SK-N-SH (cell line): ENCODE results near the gene MISFA. TPM values are rescaled to one million over a fixed set of nuclear protein-coding genes. Genes with fewer than 3 reads are reported as not detected.

Source experiments
- CTCF ChIA-PET: fragments of 300-600, 350-600 bp; formaldehyde crosslinking; extraction: SDS; loops from one replicate; lab custom pipeline; 2021; lab: Yijun Ruan, JAX
- POLR2A ChIA-PET: fragments of 350-600 bp; sonication (Branson Sonifier 250); formaldehyde crosslinking; extraction: SDS; loops from one replicate; lab custom pipeline; 2020; ENCODE audit warnings: antibody characterized with exemption, inconsistent platforms; lab: Yijun Ruan, JAX
- DNase-seq: peaks from one replicate; pipeline ENCODE4 v3.0.0; 2012
- H2AFZ ChIP-seq: fragments of 200-600 bp; sonication (generic); 2 replicates; pipeline ENCODE4 v1.8.1; 2016; ENCODE audit warnings: antibody characterized with exemption, mild to moderate bottlenecking, low read depth
- H3F3A ChIP-seq: fragments of 200-600 bp; sonication (generic); replicated peaks from 2 replicates; pipeline ENCODE3; 2016; ENCODE audit warnings: antibody characterized with exemption, mild to moderate bottlenecking; ENCODE audit not compliant: insufficient read depth
- H3K27ac ChIP-seq, 2 experiments: fragments of 200-500 bp in 1 of 2; fragments of 200-600 bp in 1 of 2; sonication (Bioruptor generic) in 1 of 2; sonication (generic), shearing (Covaris generic) in 1 of 2; 2 replicates each; pipeline versions ENCODE4 v1.5.1 to v1.6.1; 2014 to 2016; ENCODE audit warnings: low read depth in 2 of 2, inconsistent platforms in 1 of 2, low read length in 1 of 2, mild to moderate bottlenecking in 1 of 2, mixed read lengths in 1 of 2
- H3K27me3 ChIP-seq: fragments of 200-600 bp; sonication (generic), shearing (Covaris generic); 2 replicates; pipeline ENCODE4 v1.6.1; 2016; ENCODE audit warnings: mixed run types; ENCODE audit not compliant: insufficient read depth
- H3K36me3 ChIP-seq, 2 experiments: fragments of 200-500 bp in 1 of 2; fragments of 200-600 bp in 1 of 2; sonication (Bioruptor generic) in 1 of 2; sonication (generic) in 1 of 2; replicated peaks in 1 of 2; 2 replicates each; pipeline versions ENCODE3 to v1.5.1; 2014 to 2016; ENCODE audit warnings: low read length in 1 of 2, mild to moderate bottlenecking in 1 of 2; ENCODE audit not compliant: insufficient read depth in 2 of 2, control insufficient read depth in 1 of 2
- H3K4me1 ChIP-seq, 2 experiments: fragments of 200-500 bp in 1 of 2; fragments of 200-600 bp in 1 of 2; sonication (Bioruptor generic) in 1 of 2; sonication (generic), shearing (Covaris generic) in 1 of 2; 2 replicates each; pipeline versions ENCODE4 v1.5.1 to v1.6.1; 2014 to 2016; ENCODE audit warnings: low read depth in 1 of 2, low read length in 1 of 2, mixed run types in 1 of 2; ENCODE audit not compliant: insufficient read depth in 2 of 2, control insufficient read depth in 1 of 2
- H3K4me2 ChIP-seq: fragments of 200-600 bp; sonication (generic), shearing (Covaris generic); 2 replicates; pipeline ENCODE4 v1.6.1; 2017; ENCODE audit warnings: mixed run types
- H3K4me3 ChIP-seq, 2 experiments: fragments of 200-500 bp in 1 of 2; fragments of 200-600 bp in 1 of 2; sonication (Bioruptor generic) in 1 of 2; sonication (generic), shearing (Covaris generic) in 1 of 2; 2 replicates each; pipeline versions ENCODE4 v1.5.1 to v1.8.1; 2014 to 2016; ENCODE audit warnings: low read depth in 2 of 2, inconsistent platforms in 1 of 2, low read length in 1 of 2, mild to moderate bottlenecking in 1 of 2, mixed read lengths in 1 of 2, moderate library complexity in 1 of 2
- H3K79me2 ChIP-seq: fragments of 200-600 bp; sonication (generic); 2 replicates; pipeline ENCODE4 v1.8.1; 2017; ENCODE audit warnings: mild to moderate bottlenecking; ENCODE audit not compliant: insufficient read depth
- H3K9ac ChIP-seq: fragments of 200-600 bp; sonication (generic); 2 replicates; pipeline ENCODE4 v1.6.1; 2017; ENCODE audit warnings: mixed run types
- H3K9me2 ChIP-seq: fragments of 200-600 bp; sonication (generic); 2 replicates; pipeline ENCODE4 v1.6.1; 2017; ENCODE audit warnings: mixed run types
- H3K9me3 ChIP-seq: fragments of 200-600 bp; sonication (generic); 2 replicates; pipeline ENCODE4 v1.6.1; 2017; ENCODE audit warnings: mixed run types, mild to moderate bottlenecking, moderate library complexity
- H4K20me1 ChIP-seq: fragments of 200-600 bp; sonication (generic); 2 replicates; pipeline ENCODE4 v1.6.1; 2017; ENCODE audit warnings: mild to moderate bottlenecking, mixed run types; ENCODE audit not compliant: insufficient read depth
- CHD2 ChIP-seq: fragments of 150-350 bp; IDR thresholded peaks from 2 replicates; pipeline ENCODE4 v1.6.1; 2018; ENCODE audit warnings: low read length; ENCODE audit not compliant: partially characterized antibody
- ELF1 ChIP-seq: IDR thresholded peaks from 2 replicates; pipeline ENCODE4 v1.4.0; 2012
- EP300 ChIP-seq, 2 experiments: IDR thresholded peaks; 2 replicates each; pipeline versions ENCODE4 v1.4.0 to v1.6.1; 2012; ENCODE audit warnings: borderline replicate concordance in 1 of 2, low read depth in 1 of 2, low read length in 1 of 2
- EZH2phosphoT487 ChIP-seq: fragments of 200-600 bp; sonication (generic); IDR thresholded peaks from 2 replicates; pipeline ENCODE4 v1.6.1; 2017; ENCODE audit warnings: low read depth, mixed run types, mild to moderate bottlenecking, antibody characterized with exemption, moderate library complexity, borderline replicate concordance
- FOXJ3 ChIP-seq: sonication (generic); formaldehyde crosslinking; IDR thresholded peaks from 2 replicates; pipeline ENCODE4 v1.5.1; 2020; ENCODE audit warnings: mild to moderate bottlenecking, missing genetic modification reagents
- JUND ChIP-seq: IDR thresholded peaks from 2 replicates; pipeline ENCODE4 v1.4.0; 2012
- MAX ChIP-seq: IDR thresholded peaks from 2 replicates; pipeline ENCODE4 v1.4.0; 2012; ENCODE audit warnings: low read depth
- NRF1 ChIP-seq: IDR thresholded peaks from 2 replicates; pipeline ENCODE4 v1.6.1; 2012; ENCODE audit warnings: low read depth, mild to moderate bottlenecking, low read length
- PBX3 ChIP-seq: IDR thresholded peaks from 2 replicates; pipeline ENCODE4; 2012
- RAD21 ChIP-seq: IDR thresholded peaks from 2 replicates; pipeline ENCODE4 v1.6.1; 2012; ENCODE audit warnings: mild to moderate bottlenecking, low read length
- RXRA ChIP-seq: IDR thresholded peaks from 2 replicates; pipeline ENCODE4 v1.4.0; 2012; ENCODE audit warnings: low read depth, mild to moderate bottlenecking, borderline replicate concordance
- SIN3A ChIP-seq: IDR thresholded peaks from 2 replicates; pipeline ENCODE4 v1.6.1; 2012; ENCODE audit warnings: low read depth, mild to moderate bottlenecking, low read length, moderate library complexity, borderline replicate concordance
- TAF1 ChIP-seq: IDR thresholded peaks from 2 replicates; pipeline ENCODE4 v1.6.1; 2012; ENCODE audit warnings: low read depth, mild to moderate bottlenecking, low read length, moderate library complexity, borderline replicate concordance
- WGBS: methylation state at CpG from one replicate; pipeline ENCODE4 v1.1.6; 2017; ENCODE audit warnings: low lambda C conversion rate; 5-methylcytosine and 5-hydroxymethylcytosine counted together
- polyA plus RNA-seq, 3 experiments: library from polyadenylated mRNA; depleted of rRNA; stranded (reverse); fragments of >200 nt; gene quantifications; 2 replicates each; pipeline ENCODE4 v1.2.3, GENCODE V29; 2012
- TF ChIP-seq, protein P1 (sequence below): fragments of 150-350 bp; IDR thresholded peaks from 2 replicates; pipeline ENCODE4 v1.6.1; 2017; ENCODE audit warnings: antibody characterized with exemption, low read length, low read depth, borderline replicate concordance
- TF ChIP-seq, protein P2 (sequence below): fragments of 200-600 bp; sonication (generic); IDR thresholded peaks from 2 replicates; pipeline ENCODE4 v1.6.1; 2017; ENCODE audit warnings: antibody characterized with exemption, mild to moderate bottlenecking, moderate library complexity

The MISFA gene
- polyA plus RNA-seq, 1 of the 3 experiments (the other 2 are of a cell fraction): 2.4 TPM

DNA sequence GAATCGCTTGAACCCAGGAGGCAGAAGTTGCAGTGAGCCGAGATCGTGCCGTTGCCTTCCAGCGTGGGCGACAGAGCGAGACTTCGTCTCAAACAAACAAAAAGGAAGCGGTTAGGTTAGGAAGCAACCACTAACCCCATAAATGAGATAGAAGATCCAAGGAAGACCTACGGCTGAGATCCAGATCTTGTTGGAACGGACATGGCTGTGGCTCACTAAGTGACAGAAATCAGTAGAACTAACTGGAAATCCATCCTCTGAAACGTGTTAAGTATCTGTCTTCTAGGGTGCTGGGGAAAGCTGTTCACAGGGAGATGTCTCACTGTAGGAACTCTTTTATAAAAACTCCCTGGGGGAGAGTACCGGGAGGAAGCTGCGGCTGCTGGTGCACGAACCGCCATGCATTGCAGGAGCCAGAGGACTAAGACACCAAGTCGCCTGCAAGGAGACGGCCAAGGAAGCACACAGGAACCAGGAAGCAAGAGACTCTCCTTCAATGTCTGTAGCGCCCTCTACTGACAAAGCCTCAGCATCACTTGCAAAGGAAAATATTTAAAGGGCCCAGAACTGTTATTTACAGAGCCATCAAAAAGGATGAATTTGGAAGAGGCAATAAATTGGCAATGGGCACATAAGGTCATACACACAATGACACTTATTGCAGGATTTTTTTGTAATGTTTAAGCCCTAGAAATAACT, 51.4 kb downstream of the MISFA start:
- H3K79me2 ChIP-seq: no peaks in the 10 kb centered on the region
- peak; percentile 16 for DNase-seq
- no peak for TF ChIP-seq TAF1
- TF ChIP-seq NRF1: no peak
- TF ChIP-seq, protein P1, sequence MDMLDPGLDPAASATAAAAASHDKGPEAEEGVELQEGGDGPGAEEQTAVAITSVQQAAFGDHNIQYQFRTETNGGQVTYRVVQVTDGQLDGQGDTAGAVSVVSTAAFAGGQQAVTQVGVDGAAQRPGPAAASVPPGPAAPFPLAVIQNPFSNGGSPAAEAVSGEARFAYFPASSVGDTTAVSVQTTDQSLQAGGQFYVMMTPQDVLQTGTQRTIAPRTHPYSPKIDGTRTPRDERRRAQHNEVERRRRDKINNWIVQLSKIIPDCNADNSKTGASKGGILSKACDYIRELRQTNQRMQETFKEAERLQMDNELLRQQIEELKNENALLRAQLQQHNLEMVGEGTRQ: no peak
- TF ChIP-seq EP300 (IDR thresholded peaks at IDR 0.05; ENCODE audit: borderline replicate concordance in 1 of 2, low read depth in 1 of 2, low read length in 1 of 2): no peak
- TF ChIP-seq, protein P2, sequence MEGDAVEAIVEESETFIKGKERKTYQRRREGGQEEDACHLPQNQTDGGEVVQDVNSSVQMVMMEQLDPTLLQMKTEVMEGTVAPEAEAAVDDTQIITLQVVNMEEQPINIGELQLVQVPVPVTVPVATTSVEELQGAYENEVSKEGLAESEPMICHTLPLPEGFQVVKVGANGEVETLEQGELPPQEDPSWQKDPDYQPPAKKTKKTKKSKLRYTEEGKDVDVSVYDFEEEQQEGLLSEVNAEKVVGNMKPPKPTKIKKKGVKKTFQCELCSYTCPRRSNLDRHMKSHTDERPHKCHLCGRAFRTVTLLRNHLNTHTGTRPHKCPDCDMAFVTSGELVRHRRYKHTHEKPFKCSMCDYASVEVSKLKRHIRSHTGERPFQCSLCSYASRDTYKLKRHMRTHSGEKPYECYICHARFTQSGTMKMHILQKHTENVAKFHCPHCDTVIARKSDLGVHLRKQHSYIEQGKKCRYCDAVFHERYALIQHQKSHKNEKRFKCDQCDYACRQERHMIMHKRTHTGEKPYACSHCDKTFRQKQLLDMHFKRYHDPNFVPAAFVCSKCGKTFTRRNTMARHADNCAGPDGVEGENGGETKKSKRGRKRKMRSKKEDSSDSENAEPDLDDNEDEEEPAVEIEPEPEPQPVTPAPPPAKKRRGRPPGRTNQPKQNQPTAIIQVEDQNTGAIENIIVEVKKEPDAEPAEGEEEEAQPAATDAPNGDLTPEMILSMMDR: peak; percentile 45
- no peak for TF ChIP-seq MAX
- no peak for TF ChIP-seq EZH2phosphoT487
- no peak for TF ChIP-seq CHD2
- no peak for TF ChIP-seq JUND
- TF ChIP-seq ELF1: no peak
- no peak for TF ChIP-seq FOXJ3 (CRISPR knock-in tag)
- peak; percentile 20 for TF ChIP-seq RAD21
- no peak for TF ChIP-seq PBX3
- no peak for TF ChIP-seq RXRA
- TF ChIP-seq SIN3A: no peak
- H3K9me3 ChIP-seq: no peaks in the 10 kb centered on the region
- H4K20me1 ChIP-seq: no peaks in the 10 kb centered on the region
- H3K27ac ChIP-seq: no peak overlapping the region
- H3K27me3 ChIP-seq: no peaks in the 10 kb centered on the region; the same call in 1 of the 2 replicates
- CTCF ChIA-PET: interaction anchor here (1.1 kb wide), 1 partner anchor 124 kb away, joined by 3 read pairs; no protein-coding TSS in a partner anchor
- H3K36me3 ChIP-seq: no peaks in the 10 kb centered on the region
- POLR2A ChIA-PET: no interaction called here
- H3K9ac ChIP-seq: no peak overlapping the region
- no peaks in the 10 kb centered on the region for H3K4me1 ChIP-seq
- H2AFZ ChIP-seq: no peak overlapping the region
- no peaks in the 10 kb centered on the region for H3F3A ChIP-seq
- H3K4me2 ChIP-seq: no peak overlapping the region
- 77% methylated on average over 17 of the region's 19 CpGs for WGBS
- H3K4me3 ChIP-seq: peak overlapping the region in 1 of 2 experiments; percentile 16; a peak in 1 of 4 replicates
- no peaks in the 10 kb centered on the region for H3K9me2 ChIP-seq

Other genes with a start within 250 kb of the MISFA start
- gene LDHA, start 205.2 kb upstream of the MISFA start, polyA plus RNA-seq (2012; rRNA removed): 524 and 592 TPM in 2 replicates
- not detected in 2 replicates for gene LDHC, start 187.5 kb upstream of the MISFA start, polyA plus RNA-seq (2012; rRNA removed)
- not detected in 2 replicates for gene LDHAL6A, start 143.9 kb upstream of the MISFA start, polyA plus RNA-seq (2012; rRNA removed)
- gene TSG101, start 72.8 kb upstream of the MISFA start, polyA plus RNA-seq (2012; rRNA removed): 164 and 229 TPM in 2 replicates
- gene UEVLD, start 11.1 kb upstream of the MISFA start, polyA plus RNA-seq (2012; rRNA removed): 8.9 and 13.5 TPM in 2 replicates
- gene SPTY2D1, start 34.6 kb downstream of the MISFA start, polyA plus RNA-seq (2012; rRNA removed): 5.3 and 8.6 TPM in 2 replicates
- 1.2 TPM in 2 replicates for gene TMEM86A, start 99.0 kb downstream of the MISFA start, polyA plus RNA-seq (2012; rRNA removed)
- 0.02 and 0.10 TPM in 2 replicates for gene IGSF22, start 126.4 kb downstream of the MISFA start, polyA plus RNA-seq (2012; rRNA removed)
- gene PTPN5, start 192.0 kb downstream of the MISFA start, polyA plus RNA-seq (2012; rRNA removed): not detected in 2 replicates